ENCODE results near the gene SYNRG. TPM values are rescaled to one million over a fixed set of nuclear protein-coding genes. Genes with fewer than 3 reads are reported as not detected.

The SYNRG gene
- total RNA-seq, 1 experiment from 2014 or later: 9.7 TPM

GRCh38 chr17:37476431-37477120 lies 132.6 kb downstream of the SYNRG start:
- Histone ChIP-seq H3K79me2 (ENCODE audit: low read length) (no peaks in the 10 kb centered on the region), H3F3A (ENCODE audit: low read length, unreplicated experiment) (no peaks in the 10 kb centered on the region), H3K36me3 (ENCODE audit: low read depth, low read length) (peaks cover 19% of the 10 kb centered on the region; the same call in 1 of the 2 replicates), H3K4me2 (ENCODE audit: low read length) (peak overlapping the region; percentile 69), H3K9ac (ENCODE audit: low read length) (peak overlapping the region; percentile 45), H3K27me3 (ENCODE audit: low read length) (no peaks in the 10 kb centered on the region), H3K27ac (ENCODE audit: low read length) (peak overlapping the region; percentile 91), H3K4me1 (ENCODE audit: insufficient read depth, low read length) (peaks cover 22% of the 10 kb centered on the region), H3K4me3 (ENCODE audit: low read length) (peak overlapping the region; percentile 22; the same call in 1 of the 2 replicates), H4K20me1 (ENCODE audit: low read length) (no peaks in the 10 kb centered on the region), H2AFZ (ENCODE audit: low read length) (no peak overlapping the region), H3K9me2 (replicated peaks; ENCODE audit: low read length) (no peaks in the 10 kb centered on the region), H3K9me3 (ENCODE audit: low read length) (no peaks in the 10 kb centered on the region)
- BruUV-seq (replicated peaks): no TSS peak
- ChIA-PET CTCF (interaction anchor here (0.9 kb wide), 1 partner anchor 94 kb away, joined by 4 read pairs; no protein-coding TSS in a partner anchor), POLR2A (ENCODE audit: unreplicated experiment) (interaction anchor here (0.6 to 0.7 kb wide), 4 partner anchors 12 to 103 kb away, joined by 3 to 8 read pairs (median 3); partner anchors contain the start of gene DUSP14)
- ATAC-seq: peak; percentile 99
- DNase-seq: peak; percentile 90
- intact Hi-C loops (cut with micrococcal nuclease): no loop called here
- TF ChIP-seq EZH2 (IDR thresholded peaks at IDR 0.05; ENCODE audit: low read length, unreplicated experiment) (no peak), CTCF (conservative IDR thresholded peaks at IDR 0.05; ENCODE audit: low read depth, low read length) (no peak), EZH2phosphoT487 (IDR thresholded peaks at IDR 0.05; ENCODE audit: borderline replicate concordance, low read length) (no peak)

GRCh38 chr17:37475731-37476420 lies 133.3 kb downstream of the SYNRG start:
- peak overlapping the region; percentile 91 for H3K27ac ChIP-seq (ENCODE audit: low read length)
- intact Hi-C loops (cut with micrococcal nuclease): no loop called here
- TF ChIP-seq EZH2phosphoT487 (IDR thresholded peaks at IDR 0.05; ENCODE audit: borderline replicate concordance, low read length) (no peak), EZH2 (IDR thresholded peaks at IDR 0.05; ENCODE audit: low read length, unreplicated experiment) (no peak), CTCF (conservative IDR thresholded peaks at IDR 0.05; ENCODE audit: low read depth, low read length) (no peak)
- no peaks in the 10 kb centered on the region for H3K27me3 ChIP-seq (ENCODE audit: low read length)
- H2AFZ ChIP-seq (ENCODE audit: low read length): no peak overlapping the region
- DNase-seq (no peak), ATAC-seq (peak; percentile 12; the same call in 1 of the 2 replicates)
- H3K9me2 ChIP-seq (replicated peaks; ENCODE audit: low read length): no peaks in the 10 kb centered on the region
- H3K79me2 ChIP-seq (ENCODE audit: low read length): no peaks in the 10 kb centered on the region
- ChIA-PET POLR2A (ENCODE audit: unreplicated experiment) (interaction anchor here (0.7 kb wide), 1 partner anchor 103 kb away, joined by 3 read pairs; no protein-coding TSS in a partner anchor), CTCF (interaction anchor here (0.9 kb wide), 1 partner anchor 95 kb away, joined by 4 read pairs; no protein-coding TSS in a partner anchor)
- BruUV-seq (replicated peaks): TSS peak; percentile 97
- H3K36me3 ChIP-seq (ENCODE audit: low read depth, low read length): peaks cover 23% of the 10 kb centered on the region; the same call in 1 of the 2 replicates
- no peaks in the 10 kb centered on the region for H3F3A ChIP-seq (ENCODE audit: low read length, unreplicated experiment)
- H3K9ac ChIP-seq (ENCODE audit: low read length): peak overlapping the region; percentile 45
- no peaks in the 10 kb centered on the region for H4K20me1 ChIP-seq (ENCODE audit: low read length)
- peak overlapping the region; percentile 22; the same call in 1 of the 2 replicates for H3K4me3 ChIP-seq (ENCODE audit: low read length)
- peaks cover 22% of the 10 kb centered on the region for H3K4me1 ChIP-seq (ENCODE audit: insufficient read depth, low read length)
- peak overlapping the region; percentile 69 for H3K4me2 ChIP-seq (ENCODE audit: low read length)
- no peaks in the 10 kb centered on the region for H3K9me3 ChIP-seq (ENCODE audit: low read length)
